H1 (cell line): ENCODE data around the gene ZFAND3. TPM values are rescaled to one million over a fixed set of nuclear protein-coding genes. Genes with fewer than 3 reads are reported as not detected.

ENCODE experiments used
- CTCF ChIA-PET: fragments of 300-600 bp; sonication (Branson Sonifier 250); formaldehyde crosslinking; loops from one replicate; lab custom pipeline; 2021; ENCODE audit not compliant: partially characterized antibody; lab: Charles Lee
- POLR2A ChIA-PET: fragments of 300-600 bp; sonication (Branson Sonifier 250); formaldehyde crosslinking; loops from one replicate; lab custom pipeline; 2021; ENCODE audit warnings: inconsistent platforms; ENCODE audit not compliant: partially characterized antibody; lab: Charles Lee
- DNase-seq, 2 experiments: peaks; one replicate each; pipeline versions ENCODE4 v3.0.0 to v3.0.0-alpha.2; 2010 to 2022; ENCODE audit warnings: low spot score in 2 of 2, low read depth in 1 of 2, mixed read lengths in 1 of 2
- FAIRE-seq: peaks from 2 replicates; lab custom pipeline; 2011; peaks lifted over from hg19 to GRCh38; lab: Jason Lieb, UNC
- H2AFZ ChIP-seq: 2 replicates; pipeline ENCODE4 v1.8.1; 2012; ENCODE audit warnings: low read length, inconsistent platforms
- H2AK5ac ChIP-seq: 2 replicates; pipeline ENCODE4 v1.6.1; 2013; ENCODE audit warnings: low read depth, low read length
- H2BK120ac ChIP-seq: replicated peaks from 2 replicates; pipeline ENCODE3; 2013; ENCODE audit warnings: low read depth, low read length, inconsistent platforms
- H2BK12ac ChIP-seq: 2 replicates; pipeline ENCODE4 v1.6.1; 2013; ENCODE audit warnings: low read depth, low read length
- H2BK15ac ChIP-seq: 2 replicates; pipeline ENCODE4 v1.6.1; 2013; ENCODE audit warnings: low read length
- H2BK20ac ChIP-seq: 2 replicates; pipeline ENCODE4 v1.6.1; 2013; ENCODE audit warnings: low read length
- H2BK5ac ChIP-seq: 2 replicates; pipeline ENCODE4 v1.6.1; 2013; ENCODE audit warnings: low read depth, low read length
- H3K14ac ChIP-seq: 2 replicates; pipeline ENCODE4 v1.6.1; 2013; ENCODE audit warnings: inconsistent platforms; ENCODE audit not compliant: insufficient read length
- H3K18ac ChIP-seq: 2 replicates; pipeline ENCODE4 v1.6.1; 2013; ENCODE audit warnings: low read length; ENCODE audit errors: extremely low read depth
- H3K23ac ChIP-seq: 2 replicates; pipeline ENCODE4 v1.6.1; 2013; ENCODE audit warnings: inconsistent platforms; ENCODE audit not compliant: insufficient read length
- H3K23me2 ChIP-seq: 2 replicates; pipeline ENCODE4 v1.6.1; 2013; ENCODE audit warnings: low read depth, low read length
- H3K27ac ChIP-seq: 2 replicates; pipeline ENCODE4 v1.6.1; 2011; ENCODE audit warnings: low read depth, low read length, inconsistent platforms
- H3K27me3 ChIP-seq, 4 experiments: replicated peaks in 1 of 4; 1 replicate in 1 of 4; 2 replicates in 3 of 4; pipeline versions ENCODE4 v1.6.1 to v1.8.1; 2011 to 2013; ENCODE audit warnings: low read length in 3 of 4, mild to moderate bottlenecking in 3 of 4, inconsistent platforms in 2 of 4, mixed read lengths in 2 of 4, moderate library complexity in 1 of 4; ENCODE audit not compliant: control insufficient read depth in 3 of 4, insufficient read depth in 3 of 4; ENCODE audit errors: extremely low read depth in 1 of 4
- H3K36me3 ChIP-seq, 4 experiments: 2 replicates each; pipeline versions ENCODE4 v1.6.1 to v1.8.1; 2011 to 2013; ENCODE audit warnings: mild to moderate bottlenecking in 4 of 4, low read length in 3 of 4, moderate library complexity in 2 of 4, control low read depth in 1 of 4, inconsistent platforms in 1 of 4; ENCODE audit not compliant: insufficient read depth in 4 of 4, control insufficient read depth in 2 of 4
- H3K4ac ChIP-seq: replicated peaks from 2 replicates; pipeline ENCODE3; 2013; ENCODE audit warnings: low read length, low read depth, mixed read lengths, inconsistent platforms; ENCODE audit not compliant: insufficient read length
- H3K4me1 ChIP-seq, 4 experiments: replicated peaks in 1 of 4; 1 replicate in 1 of 4; 2 replicates in 3 of 4; pipeline versions ENCODE4 v1.6.1 to v1.8.1; 2011 to 2013; ENCODE audit warnings: low read length in 3 of 4, inconsistent platforms in 2 of 4, mixed read lengths in 1 of 4; ENCODE audit not compliant: insufficient read depth in 4 of 4, control insufficient read depth in 3 of 4
- H3K4me2 ChIP-seq, 2 experiments: 2 replicates each; pipeline versions ENCODE4 v1.6.1 to v1.8.1; 2011 to 2013; ENCODE audit warnings: low read depth in 2 of 2, low read length in 2 of 2, control low read depth in 1 of 2, inconsistent platforms in 1 of 2, mild to moderate bottlenecking in 1 of 2; ENCODE audit not compliant: insufficient read depth in 1 of 2
- H3K4me3 ChIP-seq, 4 experiments: fragments of 200-600, 300-600 bp in 1 of 4; sonication (generic), shearing (Covaris generic), sonication (Bioruptor Twin) in 1 of 4; 2 replicates each; pipeline versions ENCODE4 v1.5.1 to v1.8.1; 2011 to 2016; ENCODE audit warnings: low read length in 4 of 4, low read depth in 3 of 4, control low read depth in 2 of 4, inconsistent platforms in 2 of 4, mild to moderate bottlenecking in 2 of 4, mixed read lengths in 1 of 4, moderate library complexity in 1 of 4; ENCODE audit not compliant: insufficient read depth in 2 of 4; ENCODE audit errors: extremely low read depth in 1 of 4
- H3K56ac ChIP-seq: replicated peaks from 2 replicates; pipeline ENCODE3; 2013; ENCODE audit warnings: low read depth, mild to moderate bottlenecking, mixed read lengths, low read length, inconsistent platforms; ENCODE audit not compliant: insufficient read length
- H3K79me1 ChIP-seq: 2 replicates; pipeline ENCODE4 v1.6.1; 2013; ENCODE audit warnings: low read depth, low read length, control low read depth
- H3K79me2 ChIP-seq, 2 experiments: 2 replicates each; pipeline versions ENCODE4 v1.6.1 to v1.8.1; 2012 to 2013; ENCODE audit warnings: low read length in 2 of 2, mild to moderate bottlenecking in 2 of 2, inconsistent platforms in 1 of 2; ENCODE audit not compliant: insufficient read depth in 2 of 2, control insufficient read depth in 1 of 2
- H3K9ac ChIP-seq, 4 experiments: replicated peaks in 1 of 4; 1 replicate in 1 of 4; 2 replicates in 3 of 4; pipeline versions ENCODE4 v1.6.1 to v1.8.1; 2011 to 2013; ENCODE audit warnings: low read depth in 3 of 4, low read length in 3 of 4, control low read depth in 2 of 4, mild to moderate bottlenecking in 2 of 4, moderate library complexity in 2 of 4, inconsistent platforms in 1 of 4; ENCODE audit errors: extremely low read depth in 1 of 4
- H3K9me3 ChIP-seq, 2 experiments: 2 replicates each; pipeline versions ENCODE4 v1.6.1 to v1.8.1; 2012 to 2013; ENCODE audit warnings: mild to moderate bottlenecking in 2 of 2, moderate library complexity in 2 of 2, control low read depth in 1 of 2, inconsistent platforms in 1 of 2, low read depth in 1 of 2, low read length in 1 of 2, mixed read lengths in 1 of 2; ENCODE audit not compliant: insufficient read depth in 2 of 2
- H4K20me1 ChIP-seq, 2 experiments: replicated peaks in 1 of 2; 2 replicates each; pipeline versions ENCODE3 to v1.8.1; 2011 to 2013; ENCODE audit warnings: inconsistent platforms in 2 of 2, low read length in 2 of 2, mild to moderate bottlenecking in 1 of 2; ENCODE audit not compliant: insufficient read depth in 2 of 2, control insufficient read depth in 1 of 2
- H4K5ac ChIP-seq: 2 replicates; pipeline ENCODE4 v1.6.1; 2013; ENCODE audit warnings: low read length, low read depth, mixed read lengths, inconsistent platforms; ENCODE audit not compliant: insufficient read length
- H4K8ac ChIP-seq: 2 replicates; pipeline ENCODE4 v1.8.0; 2013; ENCODE audit warnings: mild to moderate bottlenecking, moderate library complexity, low read length, inconsistent platforms; ENCODE audit not compliant: insufficient read depth; ENCODE audit errors: extremely low read depth
- H4K91ac ChIP-seq: replicated peaks from 2 replicates; pipeline ENCODE3; 2013; ENCODE audit warnings: low read length, mixed read lengths, inconsistent platforms; ENCODE audit not compliant: insufficient read length
- CBX8 ChIP-seq: fragments of 300-800, 300-1000 bp; sonication (generic); IDR thresholded peaks from 2 replicates; pipeline ENCODE4 v1.7.1; 2016; ENCODE audit warnings: low read depth, low read length, borderline replicate concordance
- CTBP2 ChIP-seq: IDR thresholded peaks from 2 replicates; pipeline ENCODE4 v1.7.0; 2011; ENCODE audit warnings: borderline replicate concordance, mild to moderate bottlenecking, moderate library complexity, mixed read lengths, low read length; ENCODE audit not compliant: insufficient read depth, insufficient read length
- EGR1 ChIP-seq: IDR thresholded peaks from 2 replicates; pipeline ENCODE4 v1.6.1; 2011; ENCODE audit warnings: low read depth, low read length, borderline replicate concordance
- KDM5A ChIP-seq: fragments of 200-600 bp; IDR thresholded peaks from 2 replicates; pipeline ENCODE4 v1.7.1; 2012; ENCODE audit warnings: mild to moderate bottlenecking, low read length, inconsistent platforms, mixed read lengths
- MAFK ChIP-seq: IDR thresholded peaks from 2 replicates; pipeline ENCODE4 v1.6.1; 2012; ENCODE audit warnings: low read depth, mild to moderate bottlenecking, improper control_type of control experiment, low read length
- NANOG ChIP-seq: IDR thresholded peaks from 2 replicates; pipeline ENCODE4 v1.6.1; 2011; ENCODE audit warnings: low read length, low read depth, mild to moderate bottlenecking, inconsistent platforms; ENCODE audit not compliant: insufficient read depth, poor library complexity, severe bottlenecking
- POU5F1 ChIP-seq: IDR thresholded peaks from 2 replicates; pipeline ENCODE4 v1.6.1; 2011; ENCODE audit warnings: low read depth, mild to moderate bottlenecking, low read length, moderate library complexity
- RAD21 ChIP-seq, 2 experiments: IDR thresholded peaks in 1 of 2; conservative IDR thresholded peaks in 1 of 2; 2 replicates each; pipeline ENCODE4 v1.6.1; 2011; ENCODE audit warnings: low read depth in 2 of 2, low read length in 2 of 2, improper control_type of control experiment in 1 of 2, inconsistent platforms in 1 of 2, mild to moderate bottlenecking in 1 of 2, moderate library complexity in 1 of 2
- SIN3A ChIP-seq, 2 experiments: IDR thresholded peaks in 1 of 2; conservative IDR thresholded peaks in 1 of 2; 2 replicates each; pipeline ENCODE4 v1.6.1; 2011 to 2012; ENCODE audit warnings: low read length in 2 of 2, improper control_type of control experiment in 1 of 2, low read depth in 1 of 2, mild to moderate bottlenecking in 1 of 2
- SP1 ChIP-seq: IDR thresholded peaks from 2 replicates; pipeline ENCODE4 v1.6.1; 2011; ENCODE audit warnings: low read depth, low read length
- SP2 ChIP-seq: IDR thresholded peaks from 2 replicates; pipeline ENCODE4 v1.6.1; 2012; ENCODE audit warnings: mild to moderate bottlenecking, low read length, inconsistent platforms
- TAF7 ChIP-seq: optimal IDR thresholded peaks from 2 replicates; pipeline ENCODE3; 2011; ENCODE audit warnings: low read depth, mild to moderate bottlenecking, inconsistent platforms, low read length, moderate library complexity, borderline replicate concordance
- WGBS, 2 experiments: shearing (Covaris generic) in 1 of 2; methylation state at CpG; one replicate each; pipeline versions ENCODE4 v1.1.6 to v1.1.7; 2013 to 2015; ENCODE audit warnings: low lambda C conversion rate in 2 of 2, mixed read lengths in 2 of 2, inconsistent platforms in 1 of 2, low coverage in 1 of 2, missing lambda C conversion rate in 1 of 2; ENCODE audit not compliant: insufficient replicate concordance in 2 of 2, insufficient coverage in 1 of 2, insufficient read length in 1 of 2; ENCODE audit errors: extremely low coverage in 1 of 2, missing lambda C conversion rate in 1 of 2; 5-methylcytosine and 5-hydroxymethylcytosine counted together
- polyA plus RNA-seq, 7 experiments: library from polyadenylated mRNA; depleted of rRNA in 3 of 7; stranded (reverse) in 5 of 7; unstranded in 2 of 7; fragments of >200 nt in 5 of 7; fragments of 200-250 nt in 2 of 7; gene quantifications; 1 replicate in 5 of 7; 2 replicates in 1 of 7; 4 replicates in 1 of 7; pipeline versions ENCODE4 v1.2.1 to v1.2.3, GENCODE V29; 2011 to 2013; ENCODE audit warnings: missing spikeins in 2 of 7, mixed read lengths in 2 of 7
- total RNA-seq: library from RNA; stranded (reverse); fragmentation: NEBNext Ultra II Directional; extraction: Animal tissue kit (Norgen Biotek cat#: 25700); gene quantifications from 2 replicates; pipeline ENCODE4 v1.2.1, GENCODE V29; 2021

The ZFAND3 gene
- total and polyA plus RNA-seq, 2 of the 8 experiments (the other 6 are each of a cell fraction or from before 2014, with no cell fraction given) = 13.0 to 51.3 TPM

DNA sequence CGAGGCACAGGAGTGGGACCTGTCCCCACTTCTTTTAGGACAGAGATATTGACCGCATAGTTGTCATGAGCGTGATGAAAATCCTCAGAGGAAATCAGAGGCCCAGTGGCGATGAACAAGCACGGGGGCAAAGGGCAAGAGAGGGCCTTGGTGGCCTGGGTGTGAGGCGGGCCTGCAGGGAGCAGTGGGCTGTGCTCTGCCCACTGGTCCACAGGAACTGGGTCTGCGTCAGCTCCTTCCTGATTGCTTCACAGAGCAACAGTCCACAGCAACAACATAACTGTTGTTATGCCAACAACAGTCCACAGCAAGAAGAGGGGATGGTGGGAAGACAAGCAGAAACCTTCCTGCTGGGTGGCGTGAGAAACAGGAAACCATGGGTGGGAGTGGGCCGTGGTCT, 335.6 kb downstream of the ZFAND3 start:
- WGBS, 2 experiments = 93% methylated on average over 9 of the region's 9 CpGs; no CpG with 5 or more reads in 1 of the 2 experiments
- H4K91ac ChIP-seq = no peak overlapping the region
- H3K4me1 ChIP-seq = peaks cover 0 to 4% (median 0%) of the 10 kb centered on the region in 4 experiments; a peak in 2 of 7 replicates
- H2BK15ac ChIP-seq = no peak overlapping the region
- no peak overlapping the region for H4K8ac ChIP-seq
- no peak overlapping the region for H3K23ac ChIP-seq
- H2BK120ac ChIP-seq = no peak overlapping the region
- H3K36me3 ChIP-seq = no peaks in the 10 kb centered on the region
- H3K9ac ChIP-seq = no peak overlapping the region
- H2BK5ac ChIP-seq = no peak overlapping the region
- H3K56ac ChIP-seq = no peak overlapping the region
- no peaks in the 10 kb centered on the region for H3K79me2 ChIP-seq
- H4K20me1 ChIP-seq = no peaks in the 10 kb centered on the region
- no peak overlapping the region for H3K14ac ChIP-seq
- DNase-seq = no peak
- ChIA-PET POLR2A (no interaction called here), CTCF (no interaction called here)
- no peak overlapping the region for H2AFZ ChIP-seq
- H2AK5ac ChIP-seq = no peak overlapping the region
- no peak overlapping the region for H3K4ac ChIP-seq
- H3K9me3 ChIP-seq = no peaks in the 10 kb centered on the region
- H3K4me2 ChIP-seq = no peak overlapping the region
- no peaks in the 10 kb centered on the region for H3K23me2 ChIP-seq
- no peaks in the 10 kb centered on the region for H3K27me3 ChIP-seq
- no peak overlapping the region for H4K5ac ChIP-seq
- H3K27ac ChIP-seq = no peak overlapping the region
- TF ChIP-seq SIN3A (conservative IDR thresholded peaks at IDR 0.05 in 1 of 2, IDR thresholded peaks at IDR 0.05 in 1 of 2; ENCODE audit: low read depth in 1 of 2, low read length in 2 of 2) (no peak), RAD21 (IDR thresholded peaks at IDR 0.05 in 1 of 2, conservative IDR thresholded peaks at IDR 0.05 in 1 of 2; ENCODE audit: low read depth in 2 of 2, low read length in 2 of 2) (no peak), CTBP2 (no peak), CBX8 (no peak), NANOG (no peak), SP1 (no peak), SP2 (no peak), EGR1 (no peak), MAFK (no peak), TAF7 (no peak), KDM5A (no peak), POU5F1 (no peak)
- no peaks in the 10 kb centered on the region for H3K79me1 ChIP-seq
- H2BK12ac ChIP-seq = no peak overlapping the region
- no peak overlapping the region for H3K4me3 ChIP-seq
- no peak overlapping the region for H2BK20ac ChIP-seq
- no peak overlapping the region for H3K18ac ChIP-seq
- FAIRE-seq = no peak
